ENCODE results near the gene PARN.

DNA sequence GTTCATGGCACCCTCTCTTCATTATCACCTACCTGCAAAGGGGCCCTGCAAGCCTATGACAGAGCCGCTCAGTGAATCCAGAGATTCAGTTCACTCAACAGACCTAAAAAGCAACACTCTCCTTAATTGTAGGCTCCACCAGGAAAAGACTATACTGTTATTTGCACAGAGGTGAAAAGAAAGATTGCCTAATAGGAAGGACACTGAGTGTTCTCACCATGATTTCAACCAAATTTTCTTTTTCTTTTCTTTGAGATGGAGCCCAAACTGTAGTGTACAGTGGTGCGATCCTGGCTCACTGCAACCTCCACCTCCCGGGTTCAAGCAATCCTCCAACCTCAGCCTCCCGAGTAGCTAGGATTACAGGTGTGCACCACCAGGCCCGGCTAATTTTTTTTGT is 104.5 kb downstream of the PARN start:
- no peak for TF ChIP-seq POLR2AphosphoS5 (IDR thresholded peaks at IDR 0.05)
- TF ChIP-seq EP300 (IDR thresholded peaks at IDR 0.05) = no peak
- TF ChIP-seq CTCF (IDR thresholded peaks at IDR 0.05) = no peak
- TF ChIP-seq POLR2A (IDR thresholded peaks at IDR 0.05) = no peak

Measured in sigmoid colon (tissue), 4 donors.